Measurements from ENCODE around the gene BCAP31. TPM values are rescaled to one million over a fixed set of nuclear protein-coding genes. Genes with fewer than 3 reads are reported as not detected.

The BCAP31 gene
- total RNA-seq, 1 donor from 2014 or later = 117 TPM

GRCh38 chrX:153736071-153736820, 12.1 kb upstream of the BCAP31 start:
- peak overlapping the region; percentile 19 for H3K27ac Mint-ChIP-seq (ENCODE audit: unreplicated experiment)
- H3K9me3 Mint-ChIP-seq = peaks cover 12% of the 10 kb centered on the region
- H3K4me3 Mint-ChIP-seq = no peak overlapping the region
- DNase-seq (ENCODE audit: low read depth, low spot score) = no peak
- no peaks in the 10 kb centered on the region for H3K27me3 Mint-ChIP-seq (ENCODE audit: low read depth)
- TF ChIP-seq CTCF (conservative IDR thresholded peaks at IDR 0.05) = no peak
- H3K4me1 Mint-ChIP-seq = peaks cover 4% of the 10 kb centered on the region
- peaks cover 14% of the 10 kb centered on the region for H3K36me3 Mint-ChIP-seq (ENCODE audit: low read depth)

GRCh38 chrX:153735274-153735673, 11.1 kb upstream of the BCAP31 start:
- H3K36me3 Mint-ChIP-seq (ENCODE audit: low read depth) = peaks cover 18% of the 10 kb centered on the region
- no peak for TF ChIP-seq CTCF (conservative IDR thresholded peaks at IDR 0.05)
- H3K4me1 Mint-ChIP-seq = peaks cover 4% of the 10 kb centered on the region
- peaks cover 16% of the 10 kb centered on the region for H3K9me3 Mint-ChIP-seq
- no peaks in the 10 kb centered on the region for H3K27me3 Mint-ChIP-seq (ENCODE audit: low read depth)
- DNase-seq (ENCODE audit: low read depth, low spot score) = no peak
- no peak overlapping the region for H3K27ac Mint-ChIP-seq (ENCODE audit: unreplicated experiment)
- no peak overlapping the region for H3K4me3 Mint-ChIP-seq

- Mint-ChIP-seq H3K27ac (ENCODE audit: unreplicated experiment) (no peak overlapping the region), H3K4me1 (peaks cover 4% of the 10 kb centered on the region), H3K36me3 (ENCODE audit: low read depth) (peaks cover 18% of the 10 kb centered on the region), H3K27me3 (ENCODE audit: low read depth) (no peaks in the 10 kb centered on the region), H3K9me3 (peaks cover 16% of the 10 kb centered on the region), H3K4me3 (no peak overlapping the region)
- TF ChIP-seq CTCF (conservative IDR thresholded peaks at IDR 0.05) = no peak
- DNase-seq (ENCODE audit: low read depth, low spot score) = no peak
These were observed 10.7 kb upstream of the BCAP31 start for GRCh38 chrX:153734871-153735270.

GRCh38 chrX:153733651-153734240, 9.6 kb upstream of the BCAP31 start:
- Mint-ChIP-seq H3K9me3 (peaks cover 16% of the 10 kb centered on the region), H3K36me3 (ENCODE audit: low read depth) (peaks cover 18% of the 10 kb centered on the region), H3K4me3 (no peak overlapping the region), H3K27ac (ENCODE audit: unreplicated experiment) (no peak overlapping the region), H3K27me3 (ENCODE audit: low read depth) (no peaks in the 10 kb centered on the region), H3K4me1 (peaks cover 4% of the 10 kb centered on the region)
- no peak for DNase-seq (ENCODE audit: low read depth, low spot score)
- TF ChIP-seq CTCF (conservative IDR thresholded peaks at IDR 0.05) = no peak

GRCh38 chrX:153732401-153732800, 8.2 kb upstream of the BCAP31 start:
- Mint-ChIP-seq H3K9me3 (peaks cover 16% of the 10 kb centered on the region), H3K27ac (ENCODE audit: unreplicated experiment) (no peak overlapping the region), H3K4me1 (peaks cover 11% of the 10 kb centered on the region), H3K4me3 (no peak overlapping the region), H3K27me3 (ENCODE audit: low read depth) (no peaks in the 10 kb centered on the region), H3K36me3 (ENCODE audit: low read depth) (peaks cover 18% of the 10 kb centered on the region)
- TF ChIP-seq CTCF (conservative IDR thresholded peaks at IDR 0.05) = no peak
- DNase-seq (ENCODE audit: low read depth, low spot score) = no peak
